Lung (tissue), 12 donors: Measurements from ENCODE around the gene DNAJC4. TPM values are rescaled to one million over a fixed set of nuclear protein-coding genes. Genes with fewer than 3 reads are reported as not detected.

ENCODE experiments used
- ATAC-seq: fragments of 200-7000 bp; cut with Tn5 transposase; one replicate; pipeline ENCODE4 v1.9.1; 2020; ENCODE audit warnings: moderate number of reproducible peaks; ENCODE audit not compliant: insufficient read depth, low FRiP score
- DNase-seq, 3 donors: peaks; one replicate each; pipeline ENCODE4 v3.0.0-alpha.2; 2013 to 2017
- H3K27ac ChIP-seq, 2 donors: one replicate each; pipeline ENCODE4 v1.5.1; 2013; ENCODE audit warnings: mild to moderate bottlenecking in 2 of 2, moderate library complexity in 2 of 2, control low read depth in 1 of 2, inconsistent platforms in 1 of 2, low read depth in 1 of 2, low read length in 1 of 2
- H3K27me3 ChIP-seq, 3 donors: one replicate each; pipeline ENCODE4 v1.5.1; 2013; ENCODE audit warnings: low read length in 2 of 3; ENCODE audit not compliant: control insufficient read depth in 3 of 3, insufficient read depth in 3 of 3
- H3K36me3 ChIP-seq, 4 donors: one replicate each; pipeline ENCODE4 v1.5.1; 2013; ENCODE audit warnings: low read length in 4 of 4, mild to moderate bottlenecking in 1 of 4, moderate library complexity in 1 of 4; ENCODE audit not compliant: control insufficient read depth in 4 of 4, insufficient read depth in 4 of 4
- H3K4me1 ChIP-seq, 5 donors: one replicate each; pipeline ENCODE4 v1.5.1; 2013; ENCODE audit warnings: low read length in 5 of 5, mild to moderate bottlenecking in 2 of 5, moderate library complexity in 1 of 5; ENCODE audit not compliant: control insufficient read depth in 5 of 5, insufficient read depth in 5 of 5
- H3K4me3 ChIP-seq: one replicate; pipeline ENCODE4 v1.5.1; 2013; ENCODE audit warnings: mild to moderate bottlenecking, control low read depth, moderate library complexity
- H3K9ac ChIP-seq, 2 donors: one replicate each; pipeline ENCODE4 v1.5.1; 2013; ENCODE audit warnings: low read length in 2 of 2, control low read depth in 1 of 2; ENCODE audit not compliant: insufficient read depth in 1 of 2
- H3K9me3 ChIP-seq, 4 donors: one replicate each; pipeline ENCODE4 v1.5.1; 2013; ENCODE audit warnings: low read length in 3 of 4, mild to moderate bottlenecking in 1 of 4, moderate library complexity in 1 of 4; ENCODE audit not compliant: control insufficient read depth in 4 of 4, insufficient read depth in 3 of 4
- CTCF ChIP-seq: IDR thresholded peaks from 2 replicates; pipeline ENCODE4 v1.5.1; 2012; ENCODE audit warnings: mild to moderate bottlenecking; ENCODE audit errors: control extremely low read depth, extremely low read depth
- WGBS, 2 donors: extraction: QIAGEN DNeasy Blood & Tissue Kit; methylation state at CpG; one replicate each; pipeline ENCODE4 v1.1.7; 2013; 5-methylcytosine and 5-hydroxymethylcytosine counted together
- polyA plus RNA-seq, 2 donors: library from polyadenylated mRNA; stranded (reverse); fragments of 200-250 nt; gene quantifications; one replicate each; pipeline ENCODE4 v1.2.1, GENCODE V29; 2013
- total RNA-seq, 2 donors: library from RNA; depleted of rRNA in 1 of 2; stranded (reverse); fragments of >200 nt in 1 of 2; gene quantifications; one replicate each; pipeline ENCODE4 v1.2.1, GENCODE V29; 2014 to 2021
- donor health status: control.
- donor health status: control.
- donor health status: Bipolar disorder and iron deficiency.
- donor health status: healthy.
- donor health status: DM: yes; HTN: yes; CAD: no.

The DNAJC4 gene
- total and polyA plus RNA-seq, 4 donors, result 22.7 to 58.4 (median 34.4) TPM

- TF ChIP-seq CTCF, result no peak
- H3K27ac ChIP-seq, result no peak overlapping the region
- WGBS, 2 donors, result 89 to 93% methylated on average over 16 of the region's 16 CpGs
- H3K9ac ChIP-seq, result no peak overlapping the region
- no peaks in the 10 kb centered on the region for H3K27me3 ChIP-seq
- no peaks in the 10 kb centered on the region for H3K9me3 ChIP-seq
- no peak for ATAC-seq
- H3K4me3 ChIP-seq, result no peak overlapping the region
- DNase-seq, result no peak
- H3K36me3 ChIP-seq, result peaks cover 21 to 42% (median 33%) of the 10 kb centered on the region in 4 donors
- H3K4me1 ChIP-seq, result peaks cover 0 to 25% (median 0%) of the 10 kb centered on the region in 5 donors
These were observed 26.3 kb upstream of the DNAJC4 start for GRCh38 chr11:64204080-64204440.

DNA sequence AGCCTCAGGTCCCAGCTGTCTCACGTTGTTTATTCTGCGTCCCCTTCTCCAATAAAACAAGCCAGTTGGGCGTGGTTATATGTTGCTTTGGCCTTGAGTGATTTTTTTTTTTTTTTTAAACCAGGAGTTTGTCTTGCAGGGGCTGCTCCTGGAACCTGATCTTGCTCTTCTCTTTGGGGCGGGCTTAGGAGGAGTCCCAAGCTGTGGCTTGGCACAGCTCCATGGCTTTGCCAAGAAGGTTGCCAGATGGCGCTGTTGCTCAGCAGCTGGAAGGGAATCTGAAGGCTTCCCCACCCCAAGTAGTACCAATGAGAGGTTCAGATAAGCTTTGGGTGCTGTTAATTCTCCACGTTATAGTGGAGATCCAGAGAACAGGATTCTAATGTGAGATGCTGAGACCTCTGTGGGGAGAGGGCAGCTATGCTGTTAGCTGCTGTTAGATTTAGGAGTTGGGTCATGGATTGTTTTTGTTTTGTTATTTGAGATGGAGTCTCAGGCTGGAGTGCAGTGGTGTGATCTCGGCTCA, 25.8 kb upstream of the DNAJC4 start:
- peak overlapping the region in 1 of 2 donors; percentile 16 for H3K27ac ChIP-seq

GRCh38 chr11:64206457-64207255, 23.7 kb upstream of the DNAJC4 start, which contains the start of gene FERMT3:
Gene FERMT3 (plus strand): TSS chr11:64206721. CDS start chr11:64207365, 644 bp downstream.
- WGBS, 2 donors, result 31 to 45% methylated on average over 27 of the region's 27 CpGs
- DNase-seq (peak in 1 of 3 donors; percentile 28), ATAC-seq (peak; percentile 21)

More for the DNA sequence above, 25.8 kb upstream of the DNAJC4 start:
- peaks cover 21 to 42% (median 34%) of the 10 kb centered on the region in 4 donors for H3K36me3 ChIP-seq
- H3K9ac ChIP-seq, result no peak overlapping the region
- no peaks in the 10 kb centered on the region for H3K9me3 ChIP-seq
- peaks cover 0 to 27% (median 0%) of the 10 kb centered on the region in 5 donors for H3K4me1 ChIP-seq
- no peak overlapping the region for H3K4me3 ChIP-seq
- TF ChIP-seq CTCF, result peak; percentile 94
- DNase-seq, result peak; percentile 86 to 94 (median 89)
- peak; percentile 56 for ATAC-seq
- WGBS, 2 donors, result 26 to 32% methylated on average over 7 of the region's 7 CpGs
- H3K27me3 ChIP-seq, result no peaks in the 10 kb centered on the region

More at GRCh38 chr11:64206457-64207255, 23.7 kb upstream of the DNAJC4 start, which contains the start of gene FERMT3:
- H3K36me3 ChIP-seq, result peaks cover 15 to 38% (median 21%) of the 10 kb centered on the region in 4 donors
- no peaks in the 10 kb centered on the region for H3K27me3 ChIP-seq
- peak within 1 kb of the TSS; percentile 70 to 96 for H3K27ac ChIP-seq
- H3K9ac ChIP-seq, result peak within 1 kb of the TSS in 1 of 2 donors; percentile 23
- H3K9me3 ChIP-seq, result peaks cover 0 to 2% (median 0%) of the 10 kb centered on the region in 4 donors
- peak within 1 kb of the TSS; percentile 34 for H3K4me3 ChIP-seq
- H3K4me1 ChIP-seq, result peaks cover 0 to 27% (median 0%) of the 10 kb centered on the region in 5 donors
- no peak for TF ChIP-seq CTCF
